Measurements from ENCODE around the gene RAD51B. TPM values are rescaled to one million over a fixed set of nuclear protein-coding genes. Genes with fewer than 3 reads are reported as not detected.
"Not testable (repeated sequence)": the region's sequence is repeated elsewhere in the genome, so short reads cannot be mapped to it uniquely, and the experiment has no call there.

The RAD51B gene
- total RNA-seq, 1 experiment from 2014 or later: 14.2 TPM

GRCh38 chr14:68257969-68258368 lies 438.4 kb downstream of the RAD51B start:
- ATAC-seq: no peak
- DNase-seq (ENCODE audit: low spot score): no peak
- peaks cover 85% of the 10 kb centered on the region for H3K4me1 Mint-ChIP-seq
- H3K36me3 Mint-ChIP-seq: no peaks in the 10 kb centered on the region
- H3K4me3 Mint-ChIP-seq: no peak overlapping the region
- H3K9me3 Mint-ChIP-seq: no peaks in the 10 kb centered on the region
- POLR2A ChIA-PET: no interaction called here
- no peak overlapping the region for H3K27ac Mint-ChIP-seq
- CTCF ChIA-PET: no interaction called here
- H3K27me3 Mint-ChIP-seq (ENCODE audit: low read depth): no peaks in the 10 kb centered on the region
- TF ChIP-seq PREB (CRISPR knock-in tag; IDR thresholded peaks at IDR 0.05; ENCODE audit: borderline replicate concordance): no peak
- TF ChIP-seq NR2C2 (CRISPR knock-in tag; IDR thresholded peaks at IDR 0.05): no peak
- TF ChIP-seq FOXJ3 (CRISPR knock-in tag; IDR thresholded peaks at IDR 0.05; ENCODE audit: borderline replicate concordance): no peak
- TF ChIP-seq ZNF232 (CRISPR knock-in tag; IDR thresholded peaks at IDR 0.05): no peak
- no peak for TF ChIP-seq ERG (CRISPR knock-in tag; IDR thresholded peaks at IDR 0.05)
- peak; percentile 99 for TF ChIP-seq ZNF121 (CRISPR knock-in tag; IDR thresholded peaks at IDR 0.05)

GRCh38 chr14:68258995-68259394 lies 439.4 kb downstream of the RAD51B start:
- H3K36me3 Mint-ChIP-seq; DNase-seq (ENCODE audit: low spot score); H3K9me3 Mint-ChIP-seq; H3K27me3 Mint-ChIP-seq (ENCODE audit: low read depth): not testable (repeated sequence)
- CTCF ChIA-PET: interaction anchor here (1.1 to 1.8 kb wide), 3 partner anchors 11 to 175 kb away, joined by 3 to 10 read pairs (median 6); no protein-coding TSS in a partner anchor
- Mint-ChIP-seq H3K27ac (peak overlapping the region; percentile 89), H3K4me3 (peak overlapping the region; percentile 1; the same call in 1 of the 2 replicates), H3K4me1 (peaks cover 83% of the 10 kb centered on the region)
- 0 out of 2 replicates have a peak, but pooled peaks have one; percentile 11 for ATAC-seq
- POLR2A ChIA-PET: interaction anchor here (1.0 kb wide), 1 partner anchor 212 kb away, joined by 4 read pairs; no protein-coding TSS in a partner anchor

- ATAC-seq: no peak
- ChIA-PET POLR2A (interaction anchor here (1.0 kb wide), 1 partner anchor 211 kb away, joined by 4 read pairs; no protein-coding TSS in a partner anchor), CTCF (interaction anchor here (0.8 to 1.8 kb wide), 4 partner anchors 12 to 565 kb away, joined by 3 to 10 read pairs (median 5); no protein-coding TSS in a partner anchor)
- Mint-ChIP-seq H3K4me3 (no peak overlapping the region), H3K9me3 (no peaks in the 10 kb centered on the region), H3K27ac (peak overlapping the region; percentile 98), H3K4me1 (peaks cover 83% of the 10 kb centered on the region), H3K27me3 (ENCODE audit: low read depth) (no peaks in the 10 kb centered on the region), H3K36me3 (no peaks in the 10 kb centered on the region)
- no peak for DNase-seq (ENCODE audit: low spot score)
- TF ChIP-seq HMGA2 (CRISPR knock-in tag; IDR thresholded peaks at IDR 0.05) (no peak), ZNF425 (CRISPR knock-in tag; conservative IDR thresholded peaks at IDR 0.05) (no peak), ATF1 (CRISPR knock-in tag; IDR thresholded peaks at IDR 0.05) (no peak), ZNF512 (CRISPR knock-in tag; IDR thresholded peaks at IDR 0.05; ENCODE audit: borderline replicate concordance) (no peak), JUN (CRISPR knock-in tag; IDR thresholded peaks at IDR 0.05) (no peak), FOXJ3 (CRISPR knock-in tag; IDR thresholded peaks at IDR 0.05; ENCODE audit: borderline replicate concordance) (no peak), FOXP1 (CRISPR knock-in tag; IDR thresholded peaks at IDR 0.05; ENCODE audit: borderline replicate concordance) (no peak), CBFB (CRISPR knock-in tag; IDR thresholded peaks at IDR 0.05; ENCODE audit: low read depth) (no peak), ZNF532 (CRISPR knock-in tag; IDR thresholded peaks at IDR 0.05; ENCODE audit: borderline replicate concordance) (no peak)
Measured at GRCh38 chr14:68260121-68260520, 440.5 kb downstream of the RAD51B start.
